Central memory CD8-positive, alpha-beta T cell (primary cell): ENCODE measurements around the gene SPG11.
A peak's percentile ranks its signal among the peaks of the same experiment; 100 is the strongest.
"Not testable (repeated sequence)": the region's sequence is repeated elsewhere in the genome, so short reads cannot be mapped to it uniquely, and the experiment has no call there.

ENCODE experiments used
- ATAC-seq: fragments of 150-1000 bp; cut with Tn5 transposase; replicated peaks from 2 replicates; pipeline ENCODE4 v1.10.0; 2022; ENCODE audit warnings: mild to moderate bottlenecking, moderate FRiP score, moderate number of reproducible peaks; ENCODE audit not compliant: poor library complexity, severe bottlenecking; ENCODE audit errors: extremely low read depth
- DNase-seq, 2 donors: peaks; one replicate each; pipeline ENCODE4 v3.0.0; 2021; ENCODE audit warnings: low spot score in 2 of 2
- H3K27ac Mint-ChIP-seq: one replicate; pipeline ENCODE4 v1.8.0; 2022; ENCODE audit warnings: low read depth, mild to moderate bottlenecking, moderate library complexity, mixed read lengths
- H3K27me3 Mint-ChIP-seq: one replicate; pipeline ENCODE4 v1.8.0; 2022; ENCODE audit warnings: mixed read lengths
- H3K36me3 Mint-ChIP-seq: one replicate; pipeline ENCODE4 v1.8.0; 2022; ENCODE audit warnings: mild to moderate bottlenecking, moderate library complexity, mixed read lengths; ENCODE audit not compliant: insufficient read depth
- H3K4me1 Mint-ChIP-seq: one replicate; pipeline ENCODE4 v1.8.0; 2022; ENCODE audit warnings: mixed read lengths
- H3K4me3 Mint-ChIP-seq: one replicate; pipeline ENCODE4 v1.8.0; 2022; ENCODE audit warnings: mild to moderate bottlenecking, moderate library complexity, mixed read lengths
- H3K9me3 Mint-ChIP-seq: one replicate; pipeline ENCODE4 v1.8.0; 2022; ENCODE audit warnings: mixed read lengths

Gene SPG11

GRCh38 chr15:44560926-44561325 lies 102.5 kb downstream of the SPG11 start:
- not testable (repeated sequence) for DNase-seq, H3K4me3 Mint-ChIP-seq, H3K9me3 Mint-ChIP-seq, H3K27me3 Mint-ChIP-seq
- H3K4me1 Mint-ChIP-seq, result peaks cover 21% of the 10 kb centered on the region
- peaks cover 62% of the 10 kb centered on the region for H3K36me3 Mint-ChIP-seq
- ATAC-seq, result peak; percentile 54
- H3K27ac Mint-ChIP-seq, result peak overlapping the region; percentile 35

GRCh38 chr15:44554934-44555723 lies 108.3 kb downstream of the SPG11 start:
- peak overlapping the region; percentile 19 for H3K27ac Mint-ChIP-seq
- ATAC-seq, result no peak
- H3K4me3 Mint-ChIP-seq, result no peak overlapping the region
- no peaks in the 10 kb centered on the region for H3K9me3 Mint-ChIP-seq
- H3K27me3 Mint-ChIP-seq, result no peaks in the 10 kb centered on the region
- peaks cover 68% of the 10 kb centered on the region for H3K36me3 Mint-ChIP-seq
- DNase-seq, result no peak
- H3K4me1 Mint-ChIP-seq, result peaks cover 10% of the 10 kb centered on the region

GRCh38 chr15:44550734-44551133 lies 112.7 kb downstream of the SPG11 start:
- Mint-ChIP-seq H3K27me3 (no peaks in the 10 kb centered on the region), H3K27ac (no peak overlapping the region), H3K4me1 (peaks cover 27% of the 10 kb centered on the region), H3K9me3 (no peaks in the 10 kb centered on the region), H3K4me3 (no peak overlapping the region), H3K36me3 (peaks cover 47% of the 10 kb centered on the region)
- DNase-seq (no peak), ATAC-seq (no peak)

GRCh38 chr15:44550256-44550655 lies 113.2 kb downstream of the SPG11 start:
- Mint-ChIP-seq H3K9me3 (no peaks in the 10 kb centered on the region), H3K27ac (no peak overlapping the region), H3K4me3 (no peak overlapping the region), H3K4me1 (peaks cover 29% of the 10 kb centered on the region), H3K36me3 (peaks cover 47% of the 10 kb centered on the region), H3K27me3 (no peaks in the 10 kb centered on the region)
- peak; percentile 24 for ATAC-seq
- no peak for DNase-seq

GRCh38 chr15:44549152-44549551 lies 114.3 kb downstream of the SPG11 start:
- H3K9me3 Mint-ChIP-seq, H3K4me3 Mint-ChIP-seq, ATAC-seq, DNase-seq, H3K27me3 Mint-ChIP-seq, H3K27ac Mint-ChIP-seq: not testable (repeated sequence)
- H3K36me3 Mint-ChIP-seq, result peaks cover 41% of the 10 kb centered on the region
- H3K4me1 Mint-ChIP-seq, result peaks cover 34% of the 10 kb centered on the region

GRCh38 chr15:44545913-44546802 lies 117.3 kb downstream of the SPG11 start:
- Mint-ChIP-seq H3K4me3 (peak overlapping the region; percentile 14), H3K4me1 (peaks cover 60% of the 10 kb centered on the region), H3K27ac (peak overlapping the region; percentile 49), H3K9me3 (no peaks in the 10 kb centered on the region), H3K27me3 (no peaks in the 10 kb centered on the region), H3K36me3 (peaks cover 26% of the 10 kb centered on the region)
- DNase-seq (no peak), ATAC-seq (peak; percentile 86)

- H3K9me3 Mint-ChIP-seq, H3K27ac Mint-ChIP-seq, DNase-seq, H3K27me3 Mint-ChIP-seq, ATAC-seq, H3K4me3 Mint-ChIP-seq: not testable (repeated sequence)
- Mint-ChIP-seq H3K36me3 (peaks cover 22% of the 10 kb centered on the region), H3K4me1 (peaks cover 70% of the 10 kb centered on the region)
These were observed 118.7 kb downstream of the SPG11 start for GRCh38 chr15:44544745-44545144.

- no peak overlapping the region for H3K27ac Mint-ChIP-seq
- H3K27me3 Mint-ChIP-seq, result no peaks in the 10 kb centered on the region
- H3K36me3 Mint-ChIP-seq, result peaks cover 29% of the 10 kb centered on the region
- H3K4me3 Mint-ChIP-seq, result no peak overlapping the region
- H3K9me3 Mint-ChIP-seq, result no peaks in the 10 kb centered on the region
- peaks cover 65% of the 10 kb centered on the region for H3K4me1 Mint-ChIP-seq
- no peak for DNase-seq
- no peak for ATAC-seq
These were observed 120.9 kb downstream of the SPG11 start for GRCh38 chr15:44542596-44542995.

- DNase-seq, result no peak
- no peaks in the 10 kb centered on the region for H3K27me3 Mint-ChIP-seq
- ATAC-seq, result no peak
- peak overlapping the region; percentile 10 for H3K27ac Mint-ChIP-seq
- peaks cover 63% of the 10 kb centered on the region for H3K4me1 Mint-ChIP-seq
- H3K9me3 Mint-ChIP-seq, result no peaks in the 10 kb centered on the region
- no peak overlapping the region for H3K4me3 Mint-ChIP-seq
- peaks cover 36% of the 10 kb centered on the region for H3K36me3 Mint-ChIP-seq
These were observed 122.0 kb downstream of the SPG11 start for GRCh38 chr15:44541282-44541958.

GRCh38 chr15:44537735-44538240 lies 125.7 kb downstream of the SPG11 start:
- DNase-seq (no peak), ATAC-seq (no peak)
- peaks cover 52% of the 10 kb centered on the region for H3K4me1 Mint-ChIP-seq
- peaks cover 36% of the 10 kb centered on the region for H3K36me3 Mint-ChIP-seq
- no peaks in the 10 kb centered on the region for H3K27me3 Mint-ChIP-seq
- H3K4me3 Mint-ChIP-seq, result peak overlapping the region; percentile 96
- peak overlapping the region; percentile 94 for H3K27ac Mint-ChIP-seq
- H3K9me3 Mint-ChIP-seq, result no peaks in the 10 kb centered on the region

DNA sequence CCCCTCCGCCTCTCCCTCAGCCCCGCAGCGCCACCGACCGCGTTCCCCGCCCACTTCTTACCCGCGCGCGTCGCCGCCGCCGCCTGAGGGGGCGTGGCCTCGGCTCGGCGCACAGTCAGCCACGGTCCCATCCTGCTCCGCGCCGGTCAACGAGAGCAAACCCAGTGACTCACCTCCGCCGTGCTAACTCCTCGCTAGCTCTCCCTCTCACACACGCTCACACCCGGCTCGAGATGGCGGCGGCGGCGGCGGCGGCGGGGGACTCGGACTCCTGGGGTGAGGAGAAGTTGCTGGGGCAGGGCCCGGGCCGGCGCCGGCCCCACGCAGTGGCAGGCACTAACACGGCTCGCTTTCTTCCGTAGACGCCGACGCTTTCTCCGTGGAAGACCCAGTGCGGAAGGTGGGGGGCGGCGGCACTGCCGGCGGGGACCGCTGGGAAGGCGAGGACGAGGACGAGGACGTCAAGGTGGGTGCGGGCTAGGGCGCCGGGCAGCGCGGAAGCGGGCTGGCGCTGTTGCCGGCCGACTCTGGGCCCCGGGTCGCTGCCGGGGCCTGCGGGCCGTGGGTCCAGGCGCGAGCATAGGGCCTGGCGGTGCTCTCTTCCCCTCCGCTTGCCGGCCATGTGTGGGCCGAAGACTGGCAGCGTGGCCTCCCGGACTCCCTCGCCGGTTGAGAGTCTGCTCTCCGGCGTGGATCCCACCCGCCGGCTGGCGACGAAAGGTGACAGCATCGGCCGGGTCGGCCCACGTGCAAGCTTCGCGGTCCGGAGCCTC lies 126.3 kb downstream of the SPG11 start, which contains the start of gene EIF3J:
Gene EIF3J, plus strand, starts transcription at position 186 of the 773 bp plus-strand sequence. Its CDS starts 48 bp downstream, at position 234.
- Mint-ChIP-seq H3K4me1 (peaks cover 48% of the 10 kb centered on the region), H3K27me3 (no peaks in the 10 kb centered on the region), H3K27ac (peak within 1 kb of the TSS; percentile 94), H3K9me3 (no peaks in the 10 kb centered on the region), H3K4me3 (peak within 1 kb of the TSS; percentile 96), H3K36me3 (peaks cover 38% of the 10 kb centered on the region)
- ATAC-seq, result peak; percentile 93
- DNase-seq, result peak; percentile 90 to 92
